ENCODE results near the gene KRT14.

The KRT14 gene

GRCh38 chr17:41565338-41565737 lies 21.4 kb downstream of the KRT14 start:
- TF ChIP-seq CTCF (IDR thresholded peaks at IDR 0.05; ENCODE audit: borderline replicate concordance, insufficient read depth, low read depth, low read length): no peak
- H3K4me3 ChIP-seq (ENCODE audit: low read depth, low read length): no peak overlapping the region

GRCh38 chr17:41563607-41564170 lies 23.0 kb downstream of the KRT14 start:
- TF ChIP-seq CTCF (IDR thresholded peaks at IDR 0.05; ENCODE audit: borderline replicate concordance, insufficient read depth, low read depth, low read length): no peak
- no peak overlapping the region for H3K4me3 ChIP-seq (ENCODE audit: low read depth, low read length)

- no peak for TF ChIP-seq CTCF (IDR thresholded peaks at IDR 0.05; ENCODE audit: borderline replicate concordance, insufficient read depth, low read depth, low read length)
- no peak overlapping the region for H3K4me3 ChIP-seq (ENCODE audit: low read depth, low read length)
Measured at GRCh38 chr17:41561554-41561953, 25.1 kb downstream of the KRT14 start.

- no peak overlapping the region for H3K4me3 ChIP-seq (ENCODE audit: low read depth, low read length)
- TF ChIP-seq CTCF (IDR thresholded peaks at IDR 0.05; ENCODE audit: borderline replicate concordance, insufficient read depth, low read depth, low read length): no peak
Measured at GRCh38 chr17:41559548-41559947, 27.1 kb downstream of the KRT14 start.

- TF ChIP-seq CTCF (IDR thresholded peaks at IDR 0.05; ENCODE audit: borderline replicate concordance, insufficient read depth, low read depth, low read length): no peak
- no peak overlapping the region for H3K4me3 ChIP-seq (ENCODE audit: low read depth, low read length)
Measured at GRCh38 chr17:41556931-41557330, 29.8 kb downstream of the KRT14 start.

- no peak for TF ChIP-seq CTCF (IDR thresholded peaks at IDR 0.05; ENCODE audit: borderline replicate concordance, insufficient read depth, low read depth, low read length)
- no peak overlapping the region for H3K4me3 ChIP-seq (ENCODE audit: low read depth, low read length)
Measured at GRCh38 chr17:41556306-41556705, 30.4 kb downstream of the KRT14 start.

- no peak for TF ChIP-seq CTCF (IDR thresholded peaks at IDR 0.05; ENCODE audit: borderline replicate concordance, insufficient read depth, low read depth, low read length)
- H3K4me3 ChIP-seq (ENCODE audit: low read depth, low read length): no peak overlapping the region
Measured at GRCh38 chr17:41555105-41555887, 31.4 kb downstream of the KRT14 start.

Data from GM12875 (cell line).